SKM-1 treated with dmso at 0.1 percent for 144 hours (cell line): Measurements from ENCODE around the gene ISCU.
"Not testable (repeated sequence)": the region's sequence is repeated elsewhere in the genome, so short reads cannot be mapped to it uniquely, and the experiment has no call there.

ENCODE experiments used
- DNase-seq: peaks from one replicate; lab custom pipeline; 2025; ENCODE audit not compliant: unreplicated experiment; lab: John Stamatoyannopoulos, UW

The ISCU gene

GRCh38 chr12:108586306-108586705 is 23.9 kb downstream of the ISCU start:
- no peak for DNase-seq

GRCh38 chr12:108587826-108588225 is 25.4 kb downstream of the ISCU start:
- DNase-seq = no peak

GRCh38 chr12:108589028-108589839 is 26.8 kb downstream of the ISCU start:
- DNase-seq = no peak

GRCh38 chr12:108589840-108590229 is 27.4 kb downstream of the ISCU start:
- DNase-seq = no peak

- DNase-seq = not testable (repeated sequence)
Observed at GRCh38 chr12:108590463-108590862, 28.1 kb downstream of the ISCU start.

- DNase-seq = no peak
Observed at GRCh38 chr12:108591267-108591980, 29.0 kb downstream of the ISCU start.

GRCh38 chr12:108592033-108592909 is 29.9 kb downstream of the ISCU start:
- no peak for DNase-seq

- no peak for DNase-seq
Observed at GRCh38 chr12:108594323-108594903, 32.0 kb downstream of the ISCU start.

GRCh38 chr12:108594960-108595710 is 32.7 kb downstream of the ISCU start:
- DNase-seq = no peak

GRCh38 chr12:108595711-108596647 is 33.6 kb downstream of the ISCU start:
- no peak for DNase-seq

GRCh38 chr12:108596854-108597558 is 34.6 kb downstream of the ISCU start:
- DNase-seq = no peak

GRCh38 chr12:108597559-108598471 is 35.4 kb downstream of the ISCU start, which contains the start of gene TMEM119:
Gene TMEM119 (minus strand): TSS chr12:108598084. CDS start chr12:108592383, 5,701 bp downstream.
- DNase-seq = no peak

- no peak for DNase-seq
Observed at GRCh38 chr12:108598553-108599250, 36.3 kb downstream of the ISCU start.

- DNase-seq = no peak
Observed at GRCh38 chr12:108599541-108599940, 37.1 kb downstream of the ISCU start.

- DNase-seq = no peak
Observed at GRCh38 chr12:108599948-108600701, 37.7 kb downstream of the ISCU start.

- DNase-seq = no peak
Observed at GRCh38 chr12:108600702-108601007, 38.3 kb downstream of the ISCU start.
